SU-DHL-6 (cell line): ENCODE measurements around the gene SALL1.

ENCODE experiments used
- H2AFZ ChIP-seq: fragments of 200-600 bp; sonication (generic); 2 replicates; pipeline ENCODE4 v1.6.1; 2014; ENCODE audit warnings: low read depth, mild to moderate bottlenecking, moderate library complexity, mixed read lengths, antibody characterized with exemption, low read length; ENCODE audit not compliant: severe bottlenecking
- H3F3A ChIP-seq: fragments of 200-600 bp; shearing (Covaris generic); 2 replicates; pipeline ENCODE4 v1.6.0; 2016; ENCODE audit warnings: antibody characterized with exemption, mild to moderate bottlenecking; ENCODE audit not compliant: insufficient read depth
- H3K27ac ChIP-seq: fragments of 200-600 bp; sonication (generic); 2 replicates; pipeline ENCODE4 v1.5.1; 2016; ENCODE audit warnings: low read depth, mild to moderate bottlenecking, low read length, moderate library complexity, mixed read lengths
- H3K27me3 ChIP-seq: fragments of 200-600 bp; sonication (generic), shearing (Covaris generic); 2 replicates; pipeline ENCODE4 v1.6.0; 2014; ENCODE audit warnings: mild to moderate bottlenecking, low read length
- H3K36me3 ChIP-seq: fragments of 200-600 bp; sonication (generic); 2 replicates; pipeline ENCODE4 v1.6.1; 2014; ENCODE audit warnings: mild to moderate bottlenecking, low read length, mixed read lengths
- H3K4me2 ChIP-seq: fragments of 300-600, 200-600 bp; shearing (Covaris generic), sonication (generic); 2 replicates; pipeline ENCODE4 v1.6.0; 2014; ENCODE audit warnings: low read length, low read depth, mild to moderate bottlenecking; ENCODE audit not compliant: poor library complexity, severe bottlenecking
- H3K4me3 ChIP-seq: fragments of 200-600 bp; sonication (generic); 2 replicates; pipeline ENCODE4 v1.5.1; 2014; ENCODE audit warnings: antibody characterized with exemption, low read length, mild to moderate bottlenecking, mixed read lengths; ENCODE audit not compliant: insufficient read depth, poor library complexity, severe bottlenecking
- H3K79me2 ChIP-seq: fragments of 200-600 bp; sonication (generic); 2 replicates; pipeline ENCODE4 v1.6.1; 2014; ENCODE audit warnings: mild to moderate bottlenecking, low read length, moderate library complexity; ENCODE audit not compliant: insufficient read depth
- H3K9ac ChIP-seq: fragments of 200-600 bp; sonication (generic); 2 replicates; pipeline ENCODE4 v1.7.0; 2014; ENCODE audit warnings: mild to moderate bottlenecking, low read length
- H3K9me2 ChIP-seq: fragments of 200-600 bp; sonication (generic); replicated peaks from 2 replicates; pipeline ENCODE4 v1.6.1; 2014; ENCODE audit warnings: low read length; ENCODE audit not compliant: insufficient read depth
- H3K9me3 ChIP-seq: fragments of 200-600 bp; sonication (generic); 2 replicates; pipeline ENCODE4 v1.6.1; 2014; ENCODE audit warnings: low read length, mixed read lengths; ENCODE audit not compliant: insufficient read depth
- H4K20me1 ChIP-seq: fragments of 200-600 bp; sonication (generic); 2 replicates; pipeline ENCODE4 v1.6.1; 2014; ENCODE audit warnings: low read depth, mild to moderate bottlenecking, antibody characterized with exemption, low read length, moderate library complexity, mixed read lengths
- EZH2phosphoT487 ChIP-seq: fragments of 200-600 bp; sonication (generic), shearing (Covaris generic); conservative IDR thresholded peaks from 2 replicates; pipeline ENCODE4 v1.6.1; 2018; ENCODE audit warnings: mild to moderate bottlenecking, antibody characterized with exemption, low read length, moderate library complexity, mixed read lengths
- TF ChIP-seq, protein P1 (sequence below): fragments of 200-600 bp; sonication (generic); IDR thresholded peaks from one replicate; pipeline ENCODE4 v1.5.1; 2017; ENCODE audit warnings: antibody characterized with exemption, mild to moderate bottlenecking, low read length, moderate library complexity; ENCODE audit not compliant: insufficient read depth, poor library complexity, severe bottlenecking

The SALL1 gene

DNA sequence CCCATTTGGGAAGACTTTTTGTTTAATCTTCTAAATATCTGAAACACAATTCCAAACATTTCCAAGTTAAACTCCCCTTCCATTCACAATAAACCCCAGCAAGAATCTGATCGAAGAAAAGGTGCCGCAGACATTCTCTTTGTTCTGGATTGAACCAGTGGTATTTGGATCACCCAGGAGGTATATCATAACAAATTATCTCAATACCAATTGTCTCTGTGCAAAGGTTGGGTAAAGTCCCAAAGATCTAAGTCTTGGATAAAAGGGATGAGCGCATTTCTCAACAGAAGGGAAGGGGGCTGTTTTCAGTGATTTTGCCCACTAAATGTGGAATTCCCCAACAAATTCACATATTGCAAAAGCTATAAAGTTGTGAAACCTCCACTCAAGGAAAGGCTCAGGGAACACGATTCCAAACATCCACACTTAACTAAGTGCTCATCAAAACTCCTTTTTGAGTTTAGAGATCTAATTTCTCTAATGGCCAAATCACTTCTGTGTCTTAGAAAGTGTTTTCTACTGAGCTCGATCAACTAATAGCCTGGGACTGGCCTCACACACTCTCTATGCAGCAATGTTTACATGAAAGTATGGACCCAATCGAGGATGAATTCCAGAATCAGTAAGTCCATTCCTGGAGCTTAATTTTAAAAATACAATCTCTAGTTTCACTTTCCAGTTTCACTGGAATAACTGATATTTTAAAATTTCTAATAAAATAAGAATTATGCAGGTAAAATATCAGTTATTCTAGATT, 30.9 kb downstream of the SALL1 start:
- Histone ChIP-seq H3K4me2 (no peak overlapping the region), H3K9me3 (no peaks in the 10 kb centered on the region), H3K9me2 (no peaks in the 10 kb centered on the region), H3K27ac (no peak overlapping the region), H3K4me3 (no peak overlapping the region), H3K9ac (no peak overlapping the region), H3K27me3 (no peaks in the 10 kb centered on the region), H3K36me3 (no peaks in the 10 kb centered on the region), H3K79me2 (no peaks in the 10 kb centered on the region), H3F3A (no peaks in the 10 kb centered on the region), H4K20me1 (no peaks in the 10 kb centered on the region), H2AFZ (no peak overlapping the region)
- TF ChIP-seq EZH2phosphoT487 = no peak
- TF ChIP-seq, protein P1, sequence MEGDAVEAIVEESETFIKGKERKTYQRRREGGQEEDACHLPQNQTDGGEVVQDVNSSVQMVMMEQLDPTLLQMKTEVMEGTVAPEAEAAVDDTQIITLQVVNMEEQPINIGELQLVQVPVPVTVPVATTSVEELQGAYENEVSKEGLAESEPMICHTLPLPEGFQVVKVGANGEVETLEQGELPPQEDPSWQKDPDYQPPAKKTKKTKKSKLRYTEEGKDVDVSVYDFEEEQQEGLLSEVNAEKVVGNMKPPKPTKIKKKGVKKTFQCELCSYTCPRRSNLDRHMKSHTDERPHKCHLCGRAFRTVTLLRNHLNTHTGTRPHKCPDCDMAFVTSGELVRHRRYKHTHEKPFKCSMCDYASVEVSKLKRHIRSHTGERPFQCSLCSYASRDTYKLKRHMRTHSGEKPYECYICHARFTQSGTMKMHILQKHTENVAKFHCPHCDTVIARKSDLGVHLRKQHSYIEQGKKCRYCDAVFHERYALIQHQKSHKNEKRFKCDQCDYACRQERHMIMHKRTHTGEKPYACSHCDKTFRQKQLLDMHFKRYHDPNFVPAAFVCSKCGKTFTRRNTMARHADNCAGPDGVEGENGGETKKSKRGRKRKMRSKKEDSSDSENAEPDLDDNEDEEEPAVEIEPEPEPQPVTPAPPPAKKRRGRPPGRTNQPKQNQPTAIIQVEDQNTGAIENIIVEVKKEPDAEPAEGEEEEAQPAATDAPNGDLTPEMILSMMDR = no peak

DNA sequence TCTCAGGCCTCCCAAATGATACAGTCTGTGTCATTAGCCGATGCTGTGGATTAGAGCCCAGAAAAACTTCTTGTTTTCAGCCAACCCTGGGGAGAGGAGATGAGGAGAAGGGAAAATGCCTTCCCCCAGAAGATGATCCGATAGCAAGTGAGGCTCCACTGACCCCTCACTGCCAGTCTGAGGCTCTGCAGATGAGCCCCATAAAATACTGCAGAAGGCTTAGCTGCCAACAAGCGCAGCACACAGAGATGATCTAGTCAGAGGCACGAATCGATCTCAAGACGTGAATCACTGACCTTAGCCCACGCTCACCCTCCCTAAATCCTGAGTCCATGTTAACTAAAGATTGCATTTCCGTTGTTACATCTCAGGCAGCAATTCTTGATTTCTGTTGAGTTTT, 31.5 kb downstream of the SALL1 start:
- H3K4me2 ChIP-seq = no peak overlapping the region

DNA sequence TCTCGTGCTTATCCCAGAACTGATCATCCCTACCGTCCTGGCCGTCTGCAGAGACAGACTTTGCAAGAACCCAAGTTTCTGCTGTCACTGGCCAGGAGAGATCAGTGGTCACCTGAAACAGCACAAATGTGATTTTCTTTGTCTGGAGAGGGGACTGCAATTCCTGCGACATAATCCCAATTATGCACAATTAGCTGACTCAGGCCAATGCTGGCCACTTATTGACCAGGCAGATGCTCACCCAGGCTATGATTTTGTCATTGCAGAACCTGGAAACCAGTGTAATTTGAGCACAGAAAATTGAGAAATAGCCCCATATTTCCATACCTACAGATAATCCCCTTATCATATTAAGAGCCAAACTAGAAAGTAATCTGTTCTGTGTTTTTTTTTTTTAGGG, 34.7 kb downstream of the SALL1 start:
- no peaks in the 10 kb centered on the region for H3K9me2 ChIP-seq
- TF ChIP-seq EZH2phosphoT487 = no peak
- TF ChIP-seq, protein P1 = no peak
- H2AFZ ChIP-seq = no peak overlapping the region
- no peaks in the 10 kb centered on the region for H3K9me3 ChIP-seq
- no peak overlapping the region for H3K9ac ChIP-seq
- no peaks in the 10 kb centered on the region for H3F3A ChIP-seq
- H3K4me2 ChIP-seq = no peak overlapping the region
- no peaks in the 10 kb centered on the region for H3K27me3 ChIP-seq
- H4K20me1 ChIP-seq = no peaks in the 10 kb centered on the region
- H3K36me3 ChIP-seq = no peaks in the 10 kb centered on the region
- no peaks in the 10 kb centered on the region for H3K79me2 ChIP-seq
- H3K4me3 ChIP-seq = no peak overlapping the region
- H3K27ac ChIP-seq = no peak overlapping the region

More for the DNA sequence above, 31.5 kb downstream of the SALL1 start:
- no peaks in the 10 kb centered on the region for H3F3A ChIP-seq
- H3K27me3 ChIP-seq = no peaks in the 10 kb centered on the region
- H3K27ac ChIP-seq = no peak overlapping the region
- no peak overlapping the region for H3K9ac ChIP-seq
- H3K4me3 ChIP-seq = no peak overlapping the region
- H3K9me3 ChIP-seq = no peaks in the 10 kb centered on the region
- no peaks in the 10 kb centered on the region for H4K20me1 ChIP-seq
- TF ChIP-seq, protein P1 = no peak
- no peak for TF ChIP-seq EZH2phosphoT487
- no peaks in the 10 kb centered on the region for H3K36me3 ChIP-seq
- no peaks in the 10 kb centered on the region for H3K79me2 ChIP-seq
- H3K9me2 ChIP-seq = no peaks in the 10 kb centered on the region
- H2AFZ ChIP-seq = no peak overlapping the region
